ENCODE measurements around the gene FZD10. TPM values are rescaled to one million over a fixed set of nuclear protein-coding genes. Genes with fewer than 3 reads are reported as not detected.
A peak's percentile ranks its signal among the peaks of the same experiment; 100 is the strongest.

The FZD10 gene
- polyA plus RNA-seq, 3 donors = not detected

- Histone ChIP-seq H3K9me3 (replicated peaks in 1 of 2; ENCODE audit: control insufficient read depth in 1 of 2, insufficient read depth in 1 of 2, low read length in 2 of 2) (peaks cover 0 to 19% of the 10 kb centered on the region in 2 donors), H3K27ac (ENCODE audit: low read depth in 1 of 2, low read length in 2 of 2) (no peak overlapping the region), H3K4me1 (ENCODE audit: control insufficient read depth in 1 of 2, insufficient read depth in 2 of 2, low read length in 2 of 2) (no peaks in the 10 kb centered on the region), H4K20me1 (ENCODE audit: insufficient read depth, low read length) (no peaks in the 10 kb centered on the region), H2AFZ (ENCODE audit: insufficient read depth, low read depth, low read length, poor library complexity, severe bottlenecking) (no peak overlapping the region), H3K9ac (ENCODE audit: insufficient read depth, low read length, poor library complexity, severe bottlenecking) (no peak overlapping the region), H3K36me3 (replicated peaks in 1 of 2; ENCODE audit: control insufficient read depth in 1 of 2, insufficient read depth in 2 of 2, low read length in 2 of 2) (no peaks in the 10 kb centered on the region), H3K4me3 (replicated peaks in 1 of 3; ENCODE audit: low read depth in 2 of 3, low read length in 3 of 3) (no peak overlapping the region), H3K27me3 (ENCODE audit: control insufficient read depth in 2 of 2, insufficient read depth in 2 of 2, low read length in 2 of 2) (peaks cover 37 to 48% of the 10 kb centered on the region in 2 donors), H3K4me2 (replicated peaks; ENCODE audit: extremely low read depth, low read length, poor library complexity, severe bottlenecking) (no peak overlapping the region), H3K79me2 (ENCODE audit: insufficient read depth, low read length) (no peaks in the 10 kb centered on the region)
- Mint-ChIP-seq H3K4me3 (peak overlapping the region in 1 of 2 donors; percentile 4), H3K27me3 (ENCODE audit: low read depth in 3 of 3) (peaks cover 9 to 18% (median 14%) of the 10 kb centered on the region in 3 donors), H3K9me3 (peaks cover 0 to 8% (median 0%) of the 10 kb centered on the region in 7 donors), H3K4me1 (no peaks in the 10 kb centered on the region), H3K36me3 (no peaks in the 10 kb centered on the region), H3K27ac (no peak overlapping the region)
- 77% methylated on average over 10 of the region's 13 CpGs for WGBS (ENCODE audit: insufficient coverage)
- TF ChIP-seq CTCF (IDR thresholded peaks at IDR 0.05) = no peak
- DNase-seq = no peak
- intact Hi-C loops (cut with micrococcal nuclease) = no loop called here
Measured at GRCh38 chr12:130156652-130157275, 5.5 kb upstream of the FZD10 start.

GRCh38 chr12:130157998-130158753, 4.1 kb upstream of the FZD10 start:
- Histone ChIP-seq H3K4me1 (ENCODE audit: control insufficient read depth in 1 of 2, insufficient read depth in 2 of 2, low read length in 2 of 2) (no peaks in the 10 kb centered on the region), H4K20me1 (ENCODE audit: insufficient read depth, low read length) (no peaks in the 10 kb centered on the region), H3K9me3 (replicated peaks in 1 of 2; ENCODE audit: control insufficient read depth in 1 of 2, insufficient read depth in 1 of 2, low read length in 2 of 2) (peaks cover 0 to 19% of the 10 kb centered on the region in 2 donors), H3K9ac (ENCODE audit: insufficient read depth, low read length, poor library complexity, severe bottlenecking) (no peak overlapping the region), H3K79me2 (ENCODE audit: insufficient read depth, low read length) (no peaks in the 10 kb centered on the region), H3K27ac (ENCODE audit: low read depth in 1 of 2, low read length in 2 of 2) (no peak overlapping the region), H3K4me2 (replicated peaks; ENCODE audit: extremely low read depth, low read length, poor library complexity, severe bottlenecking) (no peak overlapping the region), H3K36me3 (replicated peaks in 1 of 2; ENCODE audit: control insufficient read depth in 1 of 2, insufficient read depth in 2 of 2, low read length in 2 of 2) (no peaks in the 10 kb centered on the region), H3K27me3 (ENCODE audit: control insufficient read depth in 2 of 2, insufficient read depth in 2 of 2, low read length in 2 of 2) (peaks cover 43 to 55% of the 10 kb centered on the region in 2 donors), H2AFZ (ENCODE audit: insufficient read depth, low read depth, low read length, poor library complexity, severe bottlenecking) (no peak overlapping the region), H3K4me3 (replicated peaks in 1 of 3; ENCODE audit: low read depth in 2 of 3, low read length in 3 of 3) (no peak overlapping the region)
- DNase-seq = no peak
- Mint-ChIP-seq H3K4me1 (no peaks in the 10 kb centered on the region), H3K9me3 (peaks cover 0 to 11% (median 4%) of the 10 kb centered on the region in 7 donors), H3K36me3 (peaks cover 2% of the 10 kb centered on the region in 2 donors), H3K27ac (peak overlapping the region in 1 of 7 donors; percentile 51), H3K27me3 (ENCODE audit: low read depth in 3 of 3) (peaks cover 14 to 24% (median 19%) of the 10 kb centered on the region in 3 donors), H3K4me3 (peak overlapping the region in 1 of 2 donors; percentile 46)
- intact Hi-C loops (cut with micrococcal nuclease) = no loop called here
- TF ChIP-seq CTCF (IDR thresholded peaks at IDR 0.05) = no peak
- WGBS (ENCODE audit: insufficient coverage) = 16% methylated on average over 6 of the region's 15 CpGs
